OCI-LY3 (cell line): ENCODE measurements around the gene NAA15.

Source experiments
- CTCF ChIP-seq: fragments of 200-600, 300-600 bp; sonication (generic); IDR thresholded peaks from 2 replicates; pipeline ENCODE4 v1.5.1; 2014; ENCODE audit warnings: antibody characterized with exemption, low read length, low read depth
- EZH2phosphoT487 ChIP-seq: fragments of 200-600 bp; shearing (Covaris generic); IDR thresholded peaks from 2 replicates; pipeline ENCODE4 v1.6.1; 2018; ENCODE audit warnings: antibody characterized with exemption, mixed run types, low read depth

- peak; percentile 35 for TF ChIP-seq CTCF
- TF ChIP-seq EZH2phosphoT487: no peak
These were observed 102.2 kb downstream of the NAA15 start for GRCh38 chr4:139403462-139403861.
